GM12878 (cell line): ENCODE data around the gene SQOR. TPM values are rescaled to one million over a fixed set of nuclear protein-coding genes. Genes with fewer than 3 reads are reported as not detected.
A peak's percentile ranks its signal among the peaks of the same experiment; 100 is the strongest.

Experiments used
- ATAC-seq: fragments of 200-7000 bp; cut with Tn5 transposase; 3 replicates; pipeline ENCODE4 v1.9.1; 2020; ENCODE audit warnings: mild to moderate bottlenecking, moderate library complexity
- BruUV-seq: library from RNA; stranded (reverse); fragments of 400-500 nt; replicated peaks from 2 replicates; lab custom pipeline; 2021; lab: Mats Ljungman, UMichigan
- CTCF ChIA-PET: fragments of 300-600 bp; sonication (Branson Sonifier 250); formaldehyde crosslinking; extraction: SDS; loops from one replicate; lab custom pipeline; 2021; ENCODE audit warnings: inconsistent platforms; lab: Yijun Ruan, JAX
- POLR2A ChIA-PET: fragments of 350-600 bp; formaldehyde crosslinking; extraction: SDS; loops from one replicate; lab custom pipeline; 2021; ENCODE audit warnings: inconsistent platforms; lab: Charles Lee
- RAD21 ChIA-PET: fragments of 300-600 bp; sonication (Branson Sonifier 250); formaldehyde crosslinking; loops from one replicate; lab custom pipeline; 2023; ENCODE audit warnings: antibody characterized with exemption; ENCODE audit not compliant: unreplicated experiment; lab: Charles Lee
- SMC1A ChIA-PET: fragments of 300-600 bp; sonication (Branson Sonifier 250); formaldehyde crosslinking; loops from one replicate; lab custom pipeline; 2023; ENCODE audit not compliant: unreplicated experiment, uncharacterized antibody; lab: Charles Lee
- DNase-seq: peaks from one replicate; pipeline ENCODE4 v3.0.0-alpha.2; 2011; ENCODE audit warnings: low read depth, low spot score
- FAIRE-seq: peaks from 3 replicates; lab custom pipeline; 2011; peaks lifted over from hg19 to GRCh38; lab: Jason Lieb, UNC
- H2AFZ ChIP-seq: 2 replicates; pipeline ENCODE4 v1.6.0; 2011; ENCODE audit warnings: low read depth, low read length, control low read depth; ENCODE audit not compliant: control insufficient read depth
- H3K27ac ChIP-seq: 2 replicates; pipeline ENCODE4 v1.5.1; 2011; ENCODE audit warnings: control low read depth; ENCODE audit not compliant: control insufficient read depth, insufficient read depth
- H3K27me3 ChIP-seq, 2 experiments: replicated peaks in 1 of 2; 2 replicates each; pipeline versions ENCODE4 v1.6.0 to v1.6.1; 2011; ENCODE audit warnings: low read length in 1 of 2; ENCODE audit not compliant: control insufficient read depth in 2 of 2, insufficient read depth in 2 of 2
- H3K36me3 ChIP-seq, 2 experiments: 2 replicates each; pipeline ENCODE4 v1.5.1; 2011; ENCODE audit warnings: low read length in 1 of 2; ENCODE audit not compliant: control insufficient read depth in 2 of 2, insufficient read depth in 2 of 2
- H3K4me1 ChIP-seq: 2 replicates; pipeline ENCODE4 v1.6.1; 2011; ENCODE audit warnings: mild to moderate bottlenecking, low read length, moderate library complexity, mixed read lengths; ENCODE audit not compliant: control insufficient read depth, insufficient read depth
- H3K4me2 ChIP-seq: 2 replicates; pipeline ENCODE4 v1.6.0; 2011; ENCODE audit warnings: control low read depth; ENCODE audit not compliant: control insufficient read depth, insufficient read depth
- H3K4me3 ChIP-seq: fragments of 200-600 bp; sonication (generic); 2 replicates; pipeline ENCODE4 v1.5.1; 2016
- H3K79me2 ChIP-seq: 2 replicates; pipeline ENCODE4 v1.6.0; 2011; ENCODE audit warnings: low read length; ENCODE audit not compliant: control insufficient read depth, insufficient read depth
- H3K9ac ChIP-seq: 2 replicates; pipeline ENCODE4 v1.8.0; 2011; ENCODE audit warnings: low read length, control low read depth, mixed read lengths; ENCODE audit not compliant: control insufficient read depth, insufficient read depth
- H3K9me3 ChIP-seq: replicated peaks from 3 replicates; pipeline ENCODE4 v1.5.1; 2011; ENCODE audit warnings: mild to moderate bottlenecking, low read length; ENCODE audit not compliant: control insufficient read depth, insufficient read depth
- H4K20me1 ChIP-seq: 2 replicates; pipeline ENCODE4 v1.6.0; 2011; ENCODE audit not compliant: control insufficient read depth, insufficient read depth
- BRCA1 ChIP-seq: IDR thresholded peaks from 2 replicates; pipeline ENCODE4 v1.6.1; 2011; ENCODE audit warnings: low read depth, low read length, improper control_type of control experiment
- EGR1 ChIP-seq, 2 experiments: IDR thresholded peaks; 1 replicate in 1 of 2; 2 replicates in 1 of 2; pipeline ENCODE4 v1.6.1; 2011 to 2012; ENCODE audit warnings: low read depth in 2 of 2, low read length in 2 of 2, borderline replicate concordance in 1 of 2, mild to moderate bottlenecking in 1 of 2, moderate library complexity in 1 of 2
- GABPA ChIP-seq: IDR thresholded peaks from 2 replicates; pipeline ENCODE4 v1.6.1; 2014; ENCODE audit warnings: antibody characterized with exemption, low read depth, mild to moderate bottlenecking, inconsistent platforms
- HCFC1 ChIP-seq: fragments of 150-350 bp; IDR thresholded peaks from 2 replicates; pipeline ENCODE4 v1.6.1; 2014; ENCODE audit warnings: low read length
- JUND ChIP-seq: IDR thresholded peaks from 2 replicates; pipeline ENCODE4 v1.6.1; 2012; ENCODE audit warnings: low read depth, mild to moderate bottlenecking, low read length, improper control_type of control experiment, moderate library complexity
- KLF5 ChIP-seq: fragments of 450-650 bp; IDR thresholded peaks from 2 replicates; pipeline ENCODE4 v1.6.1; 2014; ENCODE audit warnings: mild to moderate bottlenecking; ENCODE audit not compliant: partially characterized antibody
- MTA2 ChIP-seq: fragments of 450-650 bp; IDR thresholded peaks from 2 replicates; pipeline ENCODE4 v1.6.1; 2016; ENCODE audit warnings: low read depth, mild to moderate bottlenecking, moderate library complexity
- MXI1 ChIP-seq: fragments of 150-350 bp; IDR thresholded peaks from 2 replicates; pipeline ENCODE4 v1.6.1; 2011; ENCODE audit warnings: low read depth, mild to moderate bottlenecking, inconsistent platforms, low read length, improper control_type of control experiment
- MYB ChIP-seq: fragments of 150-350 bp; IDR thresholded peaks from 2 replicates; pipeline ENCODE4 v1.6.1; 2014; ENCODE audit warnings: mild to moderate bottlenecking, low read depth, low read length, borderline replicate concordance
- NBN ChIP-seq: fragments of 450-650 bp; IDR thresholded peaks from 2 replicates; pipeline ENCODE4 v1.6.1; 2016
- PML ChIP-seq: IDR thresholded peaks from 2 replicates; pipeline ENCODE4 v1.6.1; 2012; ENCODE audit warnings: low read length, inconsistent platforms
- POLR2AphosphoS2 ChIP-seq: IDR thresholded peaks from 2 replicates; pipeline ENCODE4 v1.6.1; 2011; ENCODE audit warnings: low read depth, mild to moderate bottlenecking, low read length, improper control_type of control experiment, moderate library complexity
- RAD51 ChIP-seq: fragments of 450-650 bp; IDR thresholded peaks from 2 replicates; pipeline ENCODE4 v1.6.1; 2016; ENCODE audit warnings: moderate library complexity, mild to moderate bottlenecking, inconsistent platforms
- RCOR1 ChIP-seq: conservative IDR thresholded peaks from 2 replicates; pipeline ENCODE4 v1.6.1; 2012; ENCODE audit warnings: low read depth, low read length, improper control_type of control experiment
- RFX5 ChIP-seq: IDR thresholded peaks from 2 replicates; pipeline ENCODE4 v1.6.1; 2011; ENCODE audit warnings: low read depth, low read length, improper control_type of control experiment
- SMAD1 ChIP-seq: fragments of 450-650 bp; IDR thresholded peaks from 2 replicates; pipeline ENCODE4 v1.6.1; 2018; ENCODE audit warnings: mild to moderate bottlenecking, low read depth; ENCODE audit not compliant: partially characterized antibody
- SPI1 ChIP-seq: IDR thresholded peaks from 2 replicates; pipeline ENCODE4 v1.6.1; 2011; ENCODE audit warnings: low read depth, mild to moderate bottlenecking, low read length, moderate library complexity, borderline replicate concordance; ENCODE audit not compliant: insufficient read depth
- STAT3 ChIP-seq: IDR thresholded peaks from 2 replicates; pipeline ENCODE4 v1.6.1; 2011; ENCODE audit warnings: low read depth, low read length, improper control_type of control experiment
- ZBED1 ChIP-seq: IDR thresholded peaks from 2 replicates; pipeline ENCODE4 v1.6.1; 2016; ENCODE audit warnings: borderline replicate concordance
- WGBS: methylation state at CpG from one replicate; pipeline ENCODE4 v1.1.6; 2016; ENCODE audit warnings: low lambda C conversion rate; ENCODE audit not compliant: insufficient replicate concordance, insufficient coverage; ENCODE audit errors: missing lambda C conversion rate; 5-methylcytosine and 5-hydroxymethylcytosine counted together
- in situ Hi-C: fragments of 300-500 bp; cut with MboI; formaldehyde crosslinking; loops from 9 replicates; pipeline ENCODE4 v1.14.3; 2018; ENCODE audit warnings: mixed read lengths
- intact Hi-C: fragments of 100-400 bp; cut with micrococcal nuclease; formaldehyde crosslinking; loops from one replicate; pipeline ENCODE4 v1.14.2; 2022; ENCODE audit not compliant: unreplicated experiment
- polyA plus RNA-seq, 11 experiments: library from polyadenylated mRNA; depleted of rRNA in 4 of 11; unstranded in 6 of 11; stranded (reverse) in 5 of 11; fragments of >200 nt; fragmentation: Nextera tagmentation in 4 of 11; fragmentation: Illumina TruSeq in 1 of 11; extraction: Ambion mirVana in 4 of 11; extraction: Trizol in 1 of 11; gene quantifications; 1 replicate in 1 of 11; 2 replicates in 10 of 11; pipeline versions ENCODE4 v1.2.1 to v1.2.3, GENCODE V29; 2011 to 2016; ENCODE audit warnings: inconsistent platforms in 2 of 11, missing spikeins in 2 of 11, low read depth in 1 of 11
- total RNA-seq, 4 experiments: library from RNA; depleted of rRNA in 3 of 4; stranded (reverse); fragments of >200 nt in 3 of 4; fragmentation: Illumina TruSeq in 1 of 4; extraction: Trizol in 1 of 4; gene quantifications; 2 replicates each; pipeline versions ENCODE4 v1.2.1 to v1.2.3, GENCODE V29; 2013 to 2021

The SQOR gene
- total and polyA plus RNA-seq, 10 of the 15 experiments (the other 5 are each of a cell fraction or from before 2014, with no cell fraction given), result 14.5 to 74.7 (median 44.2) TPM

DNA sequence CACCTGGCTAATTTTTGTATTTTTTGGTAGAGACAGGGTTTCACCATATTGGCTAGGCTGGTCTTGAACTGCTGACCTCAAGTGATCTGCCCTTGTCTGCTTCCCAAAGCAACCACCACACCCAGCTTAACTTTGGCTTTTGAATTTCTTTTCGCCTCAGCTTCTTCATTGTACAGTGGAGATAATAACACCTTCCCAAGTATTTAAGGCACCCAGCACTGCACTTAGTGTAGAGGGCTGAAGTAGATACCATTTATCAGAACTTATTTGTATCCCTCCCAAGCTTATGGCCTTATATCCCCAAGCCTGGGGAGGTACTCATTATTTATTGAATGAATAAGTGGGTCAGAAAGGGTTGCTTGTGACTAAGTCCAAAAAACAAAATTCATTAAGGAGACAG is 2.3 kb downstream of the SQOR start:
- H3K4me3 ChIP-seq, result peak overlapping the region; percentile 50; the same call in 1 of the 2 replicates
- RAD21 ChIA-PET, result interaction anchor here (1.1 to 1.7 kb wide), 7 partner anchors 23 to 206 kb away, joined by 3 to 5 read pairs (median 4); partner anchors contain the start of gene BLOC1S6

DNA sequence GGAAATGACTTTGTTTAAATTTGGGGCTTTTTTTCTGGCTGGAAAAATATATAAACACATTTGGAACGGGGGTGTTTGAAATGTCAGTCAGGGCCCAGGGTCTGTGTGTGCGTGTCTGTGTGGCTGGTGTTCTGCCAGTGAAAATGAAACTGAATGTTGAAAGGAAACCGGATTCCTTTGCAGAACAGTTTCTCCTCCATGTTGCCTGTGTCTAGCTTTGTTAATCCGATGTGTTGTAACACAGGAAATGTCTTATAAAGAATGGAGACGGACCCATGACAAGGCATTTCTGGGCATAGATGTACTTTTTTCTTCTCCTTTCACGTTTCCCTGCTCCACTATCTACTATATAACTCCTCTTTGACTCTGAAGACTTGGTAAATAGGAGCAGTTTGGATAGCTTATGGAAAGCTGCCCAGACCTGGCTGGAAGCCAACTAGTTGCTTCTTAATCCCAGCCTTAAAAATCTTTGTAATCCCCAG is 2.8 kb downstream of the SQOR start:
- Histone ChIP-seq H3K79me2 (peaks cover 32% of the 10 kb centered on the region), H3K4me3 (peak overlapping the region; percentile 50), H3K4me1 (peaks cover 17% of the 10 kb centered on the region), H3K27ac (peak overlapping the region; percentile 96), H4K20me1 (no peaks in the 10 kb centered on the region), H2AFZ (peak overlapping the region; percentile 94), H3K36me3 (no peaks in the 10 kb centered on the region), H3K4me2 (peak overlapping the region; percentile 62), H3K27me3 (no peaks in the 10 kb centered on the region), H3K9ac (peak overlapping the region; percentile 83), H3K9me3 (no peaks in the 10 kb centered on the region)
- BruUV-seq, result no TSS peak
- ATAC-seq (peak; percentile 57), FAIRE-seq (peak; percentile 95), DNase-seq (peak; percentile 85)
- SMC1A ChIA-PET, result interaction anchor here (0.6 to 1.5 kb wide), 8 partner anchors 9 to 672 kb away, joined by 3 to 7 read pairs (median 4); partner anchors contain the start of gene BLOC1S6
- RAD21 ChIA-PET, result interaction anchor here (1.3 to 1.7 kb wide), 6 partner anchors 24 to 207 kb away, joined by 3 to 5 read pairs (median 4); partner anchors contain the start of gene BLOC1S6
- CTCF ChIA-PET, result interaction anchor here (0.7 to 2.7 kb wide), 8 partner anchors 11 to 329 kb away, joined by 3 to 10 read pairs (median 4); no protein-coding TSS in a partner anchor
- WGBS, result 0% methylated on average over 6 of the region's 6 CpGs
- POLR2A ChIA-PET, result interaction anchor here (0.5 to 1.4 kb wide), 4 partner anchors 50 to 913 kb away, joined by 3 to 6 read pairs (median 3); no protein-coding TSS in a partner anchor
- intact Hi-C loops (loop anchor here (2.0 to 10.0 kb wide), 2 partner anchors 51 to 443 kb away; partner anchors contain the start of gene BLOC1S6), in situ Hi-C loops (no loop called here)
- no peak for TF ChIP-seq SPI1
- no peak for TF ChIP-seq BRCA1
- no peak for TF ChIP-seq RCOR1
- TF ChIP-seq GABPA, result peak; percentile 57
- TF ChIP-seq HCFC1, result no peak
- no peak for TF ChIP-seq KLF5
- no peak for TF ChIP-seq RFX5
- TF ChIP-seq PML, result peak; percentile 71; the same call in 1 of the 2 replicates
- TF ChIP-seq MTA2, result peak; percentile 53; the same call in 1 of the 2 replicates
- 0 out of 2 replicates have a peak, but pooled peaks have one; percentile 49 for TF ChIP-seq NBN
- TF ChIP-seq STAT3, result no peak
- no peak for TF ChIP-seq RAD51
- TF ChIP-seq EGR1 (IDR thresholded peaks at IDR 0.05; ENCODE audit: borderline replicate concordance in 1 of 2, low read depth in 2 of 2, low read length in 2 of 2), result no peak
- TF ChIP-seq MYB, result no peak

More for the DNA sequence above, 2.3 kb downstream of the SQOR start:
- Histone ChIP-seq H3K27ac (peak overlapping the region; percentile 96), H3K27me3 (no peaks in the 10 kb centered on the region), H3K36me3 (no peaks in the 10 kb centered on the region), H3K79me2 (peaks cover 32% of the 10 kb centered on the region), H3K9ac (peak overlapping the region; percentile 83), H2AFZ (peak overlapping the region; percentile 94), H3K4me1 (peaks cover 17% of the 10 kb centered on the region), H3K9me3 (no peaks in the 10 kb centered on the region), H4K20me1 (no peaks in the 10 kb centered on the region), H3K4me2 (peak overlapping the region; percentile 62)
- TF ChIP-seq RFX5 (no peak), SMAD1 (no peak), MXI1 (no peak), JUND (no peak), POLR2AphosphoS2 (no peak), ZBED1 (no peak)
- ChIA-PET CTCF (interaction anchor here (0.8 to 2.7 kb wide), 7 partner anchors 16 to 329 kb away, joined by 3 to 10 read pairs (median 4); no protein-coding TSS in a partner anchor), POLR2A (interaction anchor here (1.0 to 1.4 kb wide), 3 partner anchors 49 to 115 kb away, joined by 3 read pairs; no protein-coding TSS in a partner anchor), SMC1A (interaction anchor here (0.6 to 1.5 kb wide), 10 partner anchors 9 to 673 kb away, joined by 3 to 7 read pairs (median 3); partner anchors contain the start of gene BLOC1S6)
- FAIRE-seq (no peak), ATAC-seq (no peak), DNase-seq (no peak)
- 86% methylated on average over 1 of the region's 1 CpG for WGBS
- in situ Hi-C loops (no loop called here), intact Hi-C loops (loop anchor here (2.0 to 10.0 kb wide), 2 partner anchors 50 to 442 kb away; partner anchors contain the start of gene BLOC1S6)
- BruUV-seq, result no TSS peak
